Kidney epithelial cell (primary cell): ENCODE results near the gene ICAM2. TPM values are rescaled to one million over a fixed set of nuclear protein-coding genes. Genes with fewer than 3 reads are reported as not detected.

ENCODE experiments used
- DNase-seq: peaks from one replicate; pipeline ENCODE4 v3.0.0-alpha.2; 2010; ENCODE audit warnings: low read depth
- H3K27me3 ChIP-seq: 2 replicates; pipeline ENCODE4 v1.6.0; 2011; ENCODE audit warnings: low read length; ENCODE audit not compliant: control insufficient read depth, insufficient read depth
- H3K36me3 ChIP-seq: 2 replicates; pipeline ENCODE4 v1.5.1; 2011; ENCODE audit warnings: low read length; ENCODE audit not compliant: control insufficient read depth, insufficient read depth
- H3K4me3 ChIP-seq: 2 replicates; pipeline ENCODE4 v1.5.1; 2011; ENCODE audit warnings: low read depth, mild to moderate bottlenecking, control low read depth, low read length
- total RNA-seq: library from RNA; depleted of rRNA; stranded (reverse); fragments of >200 nt; gene quantifications from 2 replicates; pipeline ENCODE4 v1.2.3, GENCODE V29; 2015
- TF ChIP-seq, protein P1 (sequence below): IDR thresholded peaks from 2 replicates; pipeline ENCODE4 v1.5.1; 2011; ENCODE audit warnings: mild to moderate bottlenecking, moderate library complexity, low read length, control low read depth, inconsistent platforms; ENCODE audit not compliant: insufficient read depth, poor library complexity, severe bottlenecking

The ICAM2 gene
- total RNA-seq, 1 donor from 2014 or later, result 11.5 TPM

DNA sequence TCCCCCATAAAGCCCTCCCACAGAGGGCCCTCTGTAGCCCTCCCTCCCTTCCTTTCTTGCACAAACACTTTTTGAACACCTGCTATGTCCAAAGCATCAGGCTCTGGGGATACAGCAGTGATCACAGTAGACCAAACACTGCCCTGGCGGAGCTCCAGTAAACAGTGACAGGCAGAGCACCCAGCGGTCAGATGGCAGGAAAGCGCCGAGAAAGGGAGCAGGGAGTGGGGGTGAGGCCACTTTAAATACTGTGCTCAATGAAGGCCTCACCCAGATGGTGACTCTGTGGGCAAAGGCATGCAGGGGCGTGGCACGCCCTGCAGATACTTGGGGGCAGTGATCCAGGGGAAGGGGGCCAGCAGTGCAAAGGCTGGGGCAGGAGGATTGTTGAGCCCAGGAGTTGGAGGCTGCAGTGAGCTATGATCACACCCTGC lies 14.7 kb downstream of the ICAM2 start:
- H3K4me3 ChIP-seq, result no peak overlapping the region
- no peak for DNase-seq
- TF ChIP-seq, protein P1, sequence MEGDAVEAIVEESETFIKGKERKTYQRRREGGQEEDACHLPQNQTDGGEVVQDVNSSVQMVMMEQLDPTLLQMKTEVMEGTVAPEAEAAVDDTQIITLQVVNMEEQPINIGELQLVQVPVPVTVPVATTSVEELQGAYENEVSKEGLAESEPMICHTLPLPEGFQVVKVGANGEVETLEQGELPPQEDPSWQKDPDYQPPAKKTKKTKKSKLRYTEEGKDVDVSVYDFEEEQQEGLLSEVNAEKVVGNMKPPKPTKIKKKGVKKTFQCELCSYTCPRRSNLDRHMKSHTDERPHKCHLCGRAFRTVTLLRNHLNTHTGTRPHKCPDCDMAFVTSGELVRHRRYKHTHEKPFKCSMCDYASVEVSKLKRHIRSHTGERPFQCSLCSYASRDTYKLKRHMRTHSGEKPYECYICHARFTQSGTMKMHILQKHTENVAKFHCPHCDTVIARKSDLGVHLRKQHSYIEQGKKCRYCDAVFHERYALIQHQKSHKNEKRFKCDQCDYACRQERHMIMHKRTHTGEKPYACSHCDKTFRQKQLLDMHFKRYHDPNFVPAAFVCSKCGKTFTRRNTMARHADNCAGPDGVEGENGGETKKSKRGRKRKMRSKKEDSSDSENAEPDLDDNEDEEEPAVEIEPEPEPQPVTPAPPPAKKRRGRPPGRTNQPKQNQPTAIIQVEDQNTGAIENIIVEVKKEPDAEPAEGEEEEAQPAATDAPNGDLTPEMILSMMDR, result no peak
- H3K36me3 ChIP-seq, result no peaks in the 10 kb centered on the region
- H3K27me3 ChIP-seq, result peaks cover 2% of the 10 kb centered on the region

DNA sequence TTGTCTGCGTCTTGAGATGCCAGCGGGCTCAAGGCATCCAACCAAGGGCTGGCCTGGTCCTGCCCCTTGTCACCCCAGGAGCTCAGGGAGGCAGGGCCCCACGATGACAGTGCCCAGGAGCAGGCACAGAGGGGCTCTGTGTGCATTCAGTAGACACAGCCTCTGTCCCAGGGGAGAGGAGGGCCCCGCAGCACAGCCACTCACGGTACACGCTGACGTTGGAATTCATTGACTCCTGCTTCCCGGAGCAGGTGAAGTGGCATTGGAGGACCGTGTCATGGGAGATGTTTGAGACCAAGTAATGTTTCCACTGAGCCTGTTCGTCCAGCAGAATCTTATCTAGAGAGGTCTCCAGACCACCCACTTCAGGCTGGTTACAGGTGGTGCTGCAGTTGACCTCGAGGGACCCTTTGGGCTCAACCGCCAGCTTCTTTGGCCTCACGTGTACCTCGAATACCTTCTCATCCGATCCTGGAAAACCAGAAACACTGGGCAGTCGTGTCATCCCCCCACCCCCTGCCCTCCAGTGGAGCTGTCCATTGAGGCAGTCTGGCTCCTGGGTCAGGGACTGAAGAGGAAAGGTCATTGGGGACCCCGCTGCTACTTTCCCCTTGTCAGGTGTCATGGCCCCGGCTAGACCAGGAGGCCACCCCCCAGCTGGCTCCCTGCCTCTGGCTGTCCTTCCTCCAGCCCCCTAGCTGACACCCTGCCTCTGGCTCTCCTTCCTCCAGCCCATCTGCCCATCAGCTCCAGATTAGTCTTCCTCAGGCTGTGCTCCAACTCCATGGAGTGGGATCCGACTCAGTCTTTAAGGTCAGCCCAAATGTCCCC lies 15.3 kb downstream of the ICAM2 start:
- Histone ChIP-seq H3K36me3 (no peaks in the 10 kb centered on the region), H3K4me3 (no peak overlapping the region), H3K27me3 (peaks cover 2% of the 10 kb centered on the region)
- no peak for DNase-seq
- TF ChIP-seq, protein P1, result no peak

DNA sequence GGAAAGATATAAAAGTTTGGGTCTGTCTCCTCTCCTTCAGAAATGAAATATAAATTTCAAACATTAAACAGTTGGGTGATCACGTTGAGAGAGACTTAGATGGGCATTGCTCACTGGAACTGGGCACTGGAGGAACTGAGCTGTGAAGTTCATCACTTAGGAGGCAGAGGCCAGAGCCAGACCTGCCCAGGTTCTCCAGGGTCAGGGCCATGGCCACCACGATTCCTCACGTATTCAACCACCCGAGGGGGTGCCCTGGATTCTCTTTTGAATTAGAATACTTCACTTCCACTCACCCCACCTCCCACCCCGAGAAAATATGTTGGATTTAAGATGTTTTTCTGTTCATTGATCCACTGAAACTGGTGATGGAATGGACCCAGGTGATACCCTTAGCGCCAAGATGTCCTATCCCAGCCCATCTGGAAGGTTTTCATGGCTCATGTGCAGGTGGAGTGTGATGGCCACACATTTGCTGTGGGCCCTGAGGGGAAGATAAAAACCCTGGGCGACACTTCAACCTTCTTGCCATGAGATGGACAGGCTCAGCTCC lies 16.1 kb downstream of the ICAM2 start:
- H3K4me3 ChIP-seq, result no peak overlapping the region
- H3K36me3 ChIP-seq, result no peaks in the 10 kb centered on the region
- TF ChIP-seq, protein P1, result no peak
- no peak for DNase-seq
- H3K27me3 ChIP-seq, result peaks cover 6% of the 10 kb centered on the region

DNA sequence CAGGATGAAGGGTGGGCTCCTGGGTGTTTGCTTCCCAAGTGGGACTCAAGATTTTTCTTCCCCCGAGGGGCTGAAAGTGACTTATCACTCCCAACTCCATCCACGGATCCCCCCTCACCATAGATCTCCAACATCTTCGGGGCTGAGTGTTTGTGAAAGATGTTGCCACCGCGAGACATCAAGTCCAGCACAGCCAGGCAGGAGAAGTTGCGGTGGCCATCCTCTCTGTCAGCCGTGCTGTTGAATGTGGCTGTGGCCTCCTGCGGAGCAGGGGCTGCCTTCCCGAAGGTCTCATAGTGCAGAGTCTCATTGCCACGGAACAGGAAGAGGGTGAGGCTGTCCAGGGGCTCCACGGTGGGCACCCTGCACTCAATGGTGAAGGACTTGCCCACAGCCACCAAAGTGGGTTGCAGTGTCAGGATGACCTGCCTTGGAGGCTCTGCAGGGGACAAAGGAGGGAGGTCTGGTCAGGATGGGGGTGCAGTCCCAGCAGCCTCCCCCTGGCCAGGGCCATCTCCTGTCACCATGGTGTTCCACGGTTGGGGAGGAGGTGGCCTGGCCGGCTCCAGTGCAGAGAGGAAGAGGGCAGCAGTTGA lies 16.8 kb downstream of the ICAM2 start:
- no peaks in the 10 kb centered on the region for H3K36me3 ChIP-seq
- peaks cover 10% of the 10 kb centered on the region for H3K27me3 ChIP-seq
- no peak for DNase-seq
- H3K4me3 ChIP-seq, result no peak overlapping the region
- TF ChIP-seq, protein P1, result no peak

DNA sequence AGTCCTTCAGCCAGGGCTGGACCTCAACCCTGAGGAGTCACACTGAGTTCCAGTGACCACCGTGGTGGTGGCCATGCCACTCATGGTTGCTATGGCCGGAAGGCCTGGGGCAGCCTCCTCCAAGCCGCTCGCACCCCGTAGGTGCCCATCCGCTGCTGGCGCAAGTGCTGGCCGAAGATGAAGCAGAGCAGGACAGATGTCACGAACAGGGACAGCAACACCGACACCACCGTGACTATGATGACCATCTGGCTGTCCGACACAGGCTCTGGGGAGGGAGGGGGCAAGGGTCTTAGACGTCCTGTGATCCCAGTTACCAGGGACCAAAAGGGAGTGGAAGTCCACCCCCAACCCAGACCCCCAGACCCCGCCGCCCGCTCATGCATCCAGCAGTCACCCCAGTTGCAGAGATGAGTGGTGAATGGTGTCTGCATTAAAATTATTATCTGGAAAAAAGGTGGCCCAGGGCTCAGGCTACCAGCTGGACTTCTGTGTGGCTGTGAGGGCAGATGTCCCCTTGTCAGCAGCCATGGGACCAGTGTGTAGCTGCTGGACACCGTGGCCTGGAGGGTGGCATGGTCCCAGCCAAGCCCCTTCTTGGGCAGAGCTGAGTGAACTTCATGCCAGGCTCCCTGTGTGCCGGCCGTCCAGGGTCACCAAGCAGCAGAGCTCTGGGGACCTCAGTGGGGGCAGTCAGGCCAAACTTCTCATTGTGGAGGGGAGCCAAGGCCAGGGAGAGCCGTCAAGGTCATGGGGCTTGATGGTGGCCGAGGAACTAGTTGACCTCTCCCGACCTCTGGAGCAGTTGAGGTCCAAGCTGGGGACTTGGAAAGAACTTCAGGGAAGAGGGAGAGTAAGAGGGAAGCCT lies 17.5 kb downstream of the ICAM2 start:
- TF ChIP-seq, protein P1, result no peak
- H3K27me3 ChIP-seq, result peaks cover 16% of the 10 kb centered on the region
- no peak overlapping the region for H3K4me3 ChIP-seq
- H3K36me3 ChIP-seq, result no peaks in the 10 kb centered on the region
- no peak for DNase-seq
